AG04450 (cell line): ENCODE measurements around the gene GNA12. TPM values are rescaled to one million over a fixed set of nuclear protein-coding genes. Genes with fewer than 3 reads are reported as not detected.

Source experiments
- CTCF ChIA-PET: fragments of 300-600, 350-600 bp; formaldehyde crosslinking; extraction: SDS; loops from one replicate; lab custom pipeline; 2022; ENCODE audit warnings: antibody characterized with exemption, inconsistent platforms; lab: Charles Lee
- POLR2A ChIA-PET: fragments of 350-600 bp; formaldehyde crosslinking; extraction: SDS; loops from one replicate; lab custom pipeline; 2021; ENCODE audit warnings: antibody characterized with exemption, inconsistent platforms; lab: Yijun Ruan, JAX
- DNase-seq: peaks from one replicate; pipeline ENCODE4 v3.0.0-alpha.2; 2011; ENCODE audit warnings: low read depth, low spot score
- H3K27ac ChIP-seq: one replicate; pipeline ENCODE4 v1.5.1; 2012; ENCODE audit warnings: low read depth, low read length, control low read depth
- H3K27me3 ChIP-seq: one replicate; pipeline ENCODE4 v1.6.0; 2012; ENCODE audit warnings: low read length; ENCODE audit not compliant: control insufficient read depth, insufficient read depth
- H3K4me3 ChIP-seq: 2 replicates; pipeline ENCODE4 v1.5.1; 2011; ENCODE audit warnings: mild to moderate bottlenecking, low read depth, low read length, control low read depth
- H3K9me3 ChIP-seq: 2 replicates; pipeline ENCODE4 v1.5.1; 2012; ENCODE audit warnings: low read length; ENCODE audit not compliant: control insufficient read depth, insufficient read depth
- CTCF ChIP-seq: IDR thresholded peaks from 2 replicates; pipeline ENCODE4 v1.5.1; 2011; ENCODE audit warnings: low read depth, low read length, control low read depth, inconsistent platforms
- polyA plus RNA-seq: library from polyadenylated mRNA; depleted of rRNA; stranded (reverse); fragments of >200 nt; gene quantifications from 2 replicates; pipeline ENCODE4 v1.2.3, GENCODE V29; 2011

GNA12 gene
- polyA plus RNA-seq, 1 experiment = 97.4 TPM

- POLR2A ChIA-PET = no interaction called here
- no peak for TF ChIP-seq CTCF
- CTCF ChIA-PET = interaction anchor here (0.7 kb wide), 1 partner anchor 157 kb away, joined by 4 read pairs; no protein-coding TSS in a partner anchor
- Histone ChIP-seq H3K9me3 (no peaks in the 10 kb centered on the region; the same call in 1 of the 2 replicates), H3K4me3 (no peak overlapping the region), H3K27ac (no peak overlapping the region), H3K27me3 (no peaks in the 10 kb centered on the region)
- no peak for DNase-seq
Measured at GRCh38 chr7:2838451-2838850, 5.7 kb downstream of the GNA12 start.

GRCh38 chr7:2837496-2837895, 6.6 kb downstream of the GNA12 start:
- Histone ChIP-seq H3K4me3 (no peak overlapping the region), H3K27me3 (no peaks in the 10 kb centered on the region), H3K27ac (no peak overlapping the region), H3K9me3 (no peaks in the 10 kb centered on the region)
- DNase-seq = no peak
- no peak for TF ChIP-seq CTCF
- CTCF ChIA-PET = no interaction called here
- POLR2A ChIA-PET = no interaction called here

- ChIA-PET POLR2A (no interaction called here), CTCF (interaction anchor here (0.6 kb wide), 1 partner anchor 30 kb away, joined by 3 read pairs; no protein-coding TSS in a partner anchor)
- DNase-seq = no peak
Measured at GRCh38 chr7:2834748-2835441, 9.2 kb downstream of the GNA12 start.

DNA sequence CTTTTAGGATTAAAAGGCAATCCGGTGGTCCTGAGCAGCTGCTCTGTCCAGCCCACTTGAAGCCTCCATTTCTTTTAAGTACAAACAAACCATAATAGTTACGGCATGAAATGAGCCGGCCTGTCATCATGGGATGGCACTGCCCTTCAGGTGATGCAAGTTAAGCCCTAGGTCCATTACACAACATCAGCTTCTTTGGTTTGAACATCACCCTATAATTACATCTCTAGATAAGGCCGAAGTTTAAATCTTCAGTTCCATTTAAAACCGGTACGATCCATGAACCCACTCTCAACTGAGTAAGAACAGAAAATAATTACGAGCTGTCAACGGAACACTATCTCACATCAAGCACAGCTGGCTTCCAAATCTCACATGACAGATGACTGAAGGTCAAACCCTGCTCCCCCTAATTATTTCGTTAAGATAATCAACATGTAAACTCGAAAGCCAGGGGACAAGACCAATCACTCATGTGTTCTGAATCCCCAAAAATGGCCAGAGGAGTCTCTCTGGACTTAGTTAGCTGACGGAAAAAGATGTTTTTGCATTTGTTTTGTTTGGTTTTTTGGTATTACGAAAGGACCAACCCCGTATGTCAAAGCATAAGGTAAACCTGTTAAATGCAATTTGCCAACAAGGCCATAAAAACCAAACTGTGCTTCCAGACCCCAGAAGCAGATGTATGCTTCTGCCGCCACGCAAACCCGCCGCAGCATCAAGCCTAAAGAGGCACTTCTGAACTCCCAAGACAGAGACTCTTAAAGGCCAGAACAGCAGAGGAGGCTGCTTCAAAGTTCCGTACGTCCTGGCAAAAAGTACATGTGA, 10.8 kb downstream of the GNA12 start:
- H3K4me3 ChIP-seq = no peak overlapping the region
- no peaks in the 10 kb centered on the region for H3K27me3 ChIP-seq
- TF ChIP-seq CTCF = no peak
- no peak overlapping the region for H3K27ac ChIP-seq
- ChIA-PET CTCF (interaction anchor here (1.8 kb wide), 1 partner anchor 32 kb away, joined by 4 read pairs; no protein-coding TSS in a partner anchor), POLR2A (no interaction called here)
- DNase-seq = no peak
- H3K9me3 ChIP-seq = no peaks in the 10 kb centered on the region

More at GRCh38 chr7:2834748-2835441, 9.2 kb downstream of the GNA12 start:
- H3K27ac ChIP-seq = no peak overlapping the region
- no peaks in the 10 kb centered on the region for H3K27me3 ChIP-seq
- no peak for TF ChIP-seq CTCF
- no peaks in the 10 kb centered on the region for H3K9me3 ChIP-seq
- no peak overlapping the region for H3K4me3 ChIP-seq

- no peaks in the 10 kb centered on the region for H3K9me3 ChIP-seq
- DNase-seq = no peak
- H3K27me3 ChIP-seq = no peaks in the 10 kb centered on the region
- ChIA-PET POLR2A (no interaction called here), CTCF (no interaction called here)
- no peak overlapping the region for H3K27ac ChIP-seq
- H3K4me3 ChIP-seq = no peak overlapping the region
- TF ChIP-seq CTCF = no peak
Measured at GRCh38 chr7:2832461-2832860, 11.6 kb downstream of the GNA12 start.
